ENCODE data around the gene VWC2L. TPM values are rescaled to one million over a fixed set of nuclear protein-coding genes. Genes with fewer than 3 reads are reported as not detected.

Gene VWC2L
- total and polyA plus RNA-seq, 2 experiments from 2014 or later: not detected

- H4K20me1 ChIP-seq (replicated peaks; ENCODE audit: insufficient read depth): peaks cover 7% of the 10 kb centered on the region; the same call in 1 of the 2 replicates
- no peaks in the 10 kb centered on the region; the same call in 2 of the 3 replicates for H3K9me3 Mint-ChIP-seq
- no peaks in the 10 kb centered on the region for H3K4me1 ChIP-seq (ENCODE audit: insufficient read depth)
- H3F3A ChIP-seq (replicated peaks; ENCODE audit: low read depth): no peaks in the 10 kb centered on the region
- H3K27ac ChIP-seq (ENCODE audit: low read depth): no peak overlapping the region
- no peak overlapping the region for H3K4me2 ChIP-seq
- DNase-seq (ENCODE audit: low spot score) (peak; percentile 89), ATAC-seq (peak; percentile 98)
- peaks cover 73% of the 10 kb centered on the region for H3K27me3 ChIP-seq (ENCODE audit: insufficient read depth)
- peaks cover 29% of the 10 kb centered on the region for H3K27me3 Mint-ChIP-seq (ENCODE audit: insufficient read depth, low read depth, poor library complexity)
- H3K36me3 Mint-ChIP-seq (ENCODE audit: low read depth): no peaks in the 10 kb centered on the region
- H3K27ac Mint-ChIP-seq: no peak overlapping the region
- no peak overlapping the region for H2AFZ ChIP-seq
- TF ChIP-seq ZNF331 (CRISPR knock-in tag; IDR thresholded peaks at IDR 0.05; ENCODE audit: low read depth) (no peak), POLR2AphosphoS5 (IDR thresholded peaks at IDR 0.05; ENCODE audit: low read depth) (peak; percentile 78), NANOG (IDR thresholded peaks at IDR 0.05; ENCODE audit: borderline replicate concordance) (0 out of 2 replicates have a peak, but pooled peaks have one; percentile 28), ZNF462 (CRISPR knock-in tag; IDR thresholded peaks at IDR 0.05) (peak; percentile 9; the same call in 1 of the 2 replicates)
- no peaks in the 10 kb centered on the region for H3K79me2 ChIP-seq (replicated peaks; ENCODE audit: insufficient read depth)
- H3K4me3 Mint-ChIP-seq: no peak overlapping the region
- no peaks in the 10 kb centered on the region for H3K36me3 ChIP-seq (ENCODE audit: insufficient read depth)
- H3K4me3 ChIP-seq: no peak overlapping the region
- H3K4me1 Mint-ChIP-seq: peaks cover 2% of the 10 kb centered on the region; the same call in 1 of the 3 replicates
- H3K9me2 ChIP-seq (ENCODE audit: insufficient read depth): no peaks in the 10 kb centered on the region
Observed at GRCh38 chr2:214593727-214594126, 182.9 kb downstream of the VWC2L start.

- DNase-seq (ENCODE audit: low spot score) (no peak), ATAC-seq (no peak)
- no peak overlapping the region for H3K4me2 ChIP-seq
- Mint-ChIP-seq H3K4me1 (0 out of 3 replicates have a peak, but pooled peaks cover 2% of the 10 kb centered on the region), H3K4me3 (no peak overlapping the region), H3K36me3 (ENCODE audit: low read depth) (no peaks in the 10 kb centered on the region), H3K9me3 (no peaks in the 10 kb centered on the region), H3K27ac (no peak overlapping the region), H3K27me3 (ENCODE audit: insufficient read depth, low read depth, poor library complexity) (peaks cover 2% of the 10 kb centered on the region)
- no peaks in the 10 kb centered on the region for H3F3A ChIP-seq (replicated peaks; ENCODE audit: low read depth)
- no peak overlapping the region for H3K27ac ChIP-seq (ENCODE audit: low read depth)
- H4K20me1 ChIP-seq (replicated peaks; ENCODE audit: insufficient read depth): no peaks in the 10 kb centered on the region
- H2AFZ ChIP-seq: no peak overlapping the region
- no peaks in the 10 kb centered on the region for H3K36me3 ChIP-seq (ENCODE audit: insufficient read depth)
- H3K27me3 ChIP-seq (ENCODE audit: insufficient read depth): peaks cover 8% of the 10 kb centered on the region
- no peaks in the 10 kb centered on the region for H3K9me2 ChIP-seq (ENCODE audit: insufficient read depth)
- no peaks in the 10 kb centered on the region for H3K79me2 ChIP-seq (replicated peaks; ENCODE audit: insufficient read depth)
- no peak overlapping the region for H3K4me3 ChIP-seq
- no peaks in the 10 kb centered on the region for H3K4me1 ChIP-seq (ENCODE audit: insufficient read depth)
- TF ChIP-seq ZNF114 (CRISPR knock-in tag; IDR thresholded peaks at IDR 0.05): no peak
- no peak for TF ChIP-seq REST (IDR thresholded peaks at IDR 0.05; ENCODE audit: unreplicated experiment)
- TF ChIP-seq ETS1 (IDR thresholded peaks at IDR 0.05): no peak
- no peak for TF ChIP-seq NANOG (IDR thresholded peaks at IDR 0.05; ENCODE audit: borderline replicate concordance)
Observed at GRCh38 chr2:214601852-214602633, 191.2 kb downstream of the VWC2L start.

Data from GM23338 (cell line).